ENCODE results near the gene KLHL14.

Gene KLHL14

GRCh38 chr18:32634876-32635431 lies 137.9 kb downstream of the KLHL14 start:
- no peak for DNase-seq (ENCODE audit: low spot score)

DNA sequence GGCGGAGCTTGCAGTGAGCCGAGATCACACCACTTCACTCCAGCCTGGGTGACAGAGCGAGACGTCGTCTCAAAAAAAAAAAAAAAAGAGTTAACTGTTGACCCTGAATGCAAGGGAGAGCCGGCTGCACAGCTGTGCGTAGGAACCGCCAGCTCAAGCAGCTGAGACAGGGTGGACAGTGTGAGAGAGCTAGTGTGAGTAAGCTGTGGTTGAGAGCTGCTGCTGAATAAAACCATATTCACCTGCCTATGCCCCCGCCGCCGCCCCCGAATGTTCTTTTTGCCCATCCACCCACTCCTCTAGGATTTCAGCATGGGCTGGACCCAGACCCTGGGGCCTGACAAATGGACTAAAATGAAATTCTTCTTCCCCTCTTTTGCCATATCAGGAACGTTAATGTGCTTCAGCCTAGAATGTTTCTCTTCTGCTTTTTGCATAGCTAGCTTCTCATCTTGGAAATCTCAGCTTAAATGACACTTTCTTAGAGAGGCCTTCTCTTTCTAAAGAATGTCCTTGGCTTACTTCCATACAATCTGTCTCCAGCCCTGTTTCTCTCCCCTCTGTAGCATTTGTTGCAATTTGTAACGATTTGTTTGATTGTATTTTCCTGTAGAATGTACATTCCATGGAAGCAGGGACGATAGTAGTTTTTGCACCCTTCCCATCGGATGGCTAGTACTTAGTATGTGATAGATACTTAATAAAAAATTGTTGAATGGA lies 142.7 kb downstream of the KLHL14 start:
- no peak for DNase-seq (ENCODE audit: low spot score)

DNA sequence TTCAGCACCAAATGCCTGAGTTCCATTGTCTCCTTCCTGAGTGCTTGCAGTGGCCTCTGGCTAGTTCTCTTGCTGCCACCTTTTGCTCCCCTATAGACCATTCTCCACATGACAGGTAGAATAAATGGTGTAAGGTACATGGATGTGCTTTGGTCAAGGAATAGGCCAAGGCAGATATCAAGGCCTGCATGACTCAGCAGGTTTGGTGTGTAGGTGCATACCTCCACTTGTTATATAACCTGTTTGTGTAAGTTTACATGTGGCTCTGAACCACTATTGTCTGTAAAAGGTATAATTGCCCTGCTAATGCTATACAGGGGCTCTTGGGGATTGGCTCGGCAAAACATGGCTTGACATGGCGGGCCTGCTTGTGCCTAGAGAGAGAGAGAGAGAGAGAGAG lies 143.5 kb downstream of the KLHL14 start:
- no peak for DNase-seq (ENCODE audit: low spot score)

- peak; percentile 17 for DNase-seq (ENCODE audit: low spot score)
Observed at GRCh38 chr18:32624182-32624723, 148.6 kb downstream of the KLHL14 start.

GRCh38 chr18:32623563-32623962 lies 149.3 kb downstream of the KLHL14 start:
- DNase-seq (ENCODE audit: low spot score): no peak
